Pancreas (tissue), 10 donors: ENCODE measurements around the gene EBF3. TPM values are rescaled to one million over a fixed set of nuclear protein-coding genes. Genes with fewer than 3 reads are reported as not detected.

Experiments used
- ATAC-seq, 4 donors: fragments of 200-7000 bp; cut with Tn5 transposase; one replicate each; pipeline versions ENCODE4 v1.8.0 to v1.9.1; 2020; ENCODE audit warnings: mild to moderate bottlenecking in 4 of 4, moderate library complexity in 4 of 4
- DNase-seq, 6 donors: peaks; one replicate each; pipeline ENCODE4 v3.0.0-alpha.2; 2020
- FAIRE-seq: peaks from 2 replicates; lab custom pipeline; 2012; peaks lifted over from hg19 to GRCh38; lab: Jason Lieb, UNC
- H3K27ac ChIP-seq, 4 donors: fragments of 200-600 bp; sonication (generic); 1 replicate in 3 of 4; 2 replicates in 1 of 4; pipeline versions ENCODE4 v1.5.0 to v1.8.0; 2020
- H3K27me3 ChIP-seq, 4 donors: fragments of 200-600 bp; one replicate each; pipeline ENCODE4 v1.8.0; 2021
- H3K36me3 ChIP-seq, 3 donors: fragments of 200-600 bp; sonication (generic) in 1 of 3; one replicate each; pipeline versions ENCODE4 v1.5.0 to v1.8.0; 2020 to 2021
- H3K4me1 ChIP-seq, 3 donors: fragments of 200-600 bp; one replicate each; pipeline ENCODE4 v1.8.0; 2021
- H3K4me3 ChIP-seq, 4 donors: fragments of 200-600 bp; sonication (generic) in 2 of 4; one replicate each; pipeline versions ENCODE4 v1.5.0 to v1.8.0; 2020 to 2021
- H3K9me3 ChIP-seq, 4 donors: fragments of 200-600 bp; one replicate each; pipeline ENCODE4 v1.8.0; 2021
- CTCF ChIP-seq, 4 donors: fragments of 200-600 bp; sonication (generic) in 3 of 4; IDR thresholded peaks; one replicate each; pipeline versions ENCODE4 v1.5.0 to v1.8.0; 2021; ENCODE audit warnings: antibody characterized with exemption in 4 of 4
- WGBS, 2 donors: extraction: QIAGEN DNeasy Blood & Tissue Kit; methylation state at CpG; one replicate each; pipeline ENCODE4 v1.1.7; 2013; 5-methylcytosine and 5-hydroxymethylcytosine counted together
- intact Hi-C, 3 donors: fragments of 100-400 bp; cut with DNase I; formaldehyde crosslinking; loops; one replicate each; pipeline versions ENCODE4 v1.11.1 to v1.14.2; 2022
- polyA plus RNA-seq, 2 donors: library from polyadenylated mRNA; stranded (reverse); fragments of 200-250 nt; gene quantifications; one replicate each; pipeline ENCODE4 v1.2.3, GENCODE V29; 2013
- total RNA-seq, 6 donors: library from RNA; stranded (reverse); fragmentation: NEBNext Ultra II Directional in 4 of 6; extraction: Animal tissue kit (Norgen Biotek cat#: 25700) in 4 of 6; gene quantifications; one replicate each; pipeline versions ENCODE4 v1.2.1 to v1.2.4, GENCODE V29; 2021 to 2023
- donor health status: healthy with polysubstance abuse.
- donor health status: DM: no; HTN: no; CAD: no; lungs with moderate emphysema.
- donor health status: DM: no; HTN: no; CAD: no.
- donor health status: control.
- donor health status: control.
- donor health status: Bipolar disorder and iron deficiency.
- donor health status: DM: yes; HTN: yes; CAD: no.
- donor health status: DM: no; HTN: no; CAD: no.
- donor health status: DM: no; HTN: no; CAD: no.
- donor health status: DM: yes; HTN: yes; CAD: no.

The EBF3 gene
- total and polyA plus RNA-seq, 8 donors: 0.47 to 1.5 (median 1.1) TPM

GRCh38 chr10:129870961-129871621 is 93.0 kb downstream of the EBF3 start:
- 29 to 30% methylated on average over 17 of the region's 17 CpGs for WGBS, 2 donors
- Histone ChIP-seq H3K9me3 (no peaks in the 10 kb centered on the region), H3K27me3 (peaks cover 0 to 10% (median 0%) of the 10 kb centered on the region in 4 donors), H3K4me1 (no peaks in the 10 kb centered on the region), H3K36me3 (no peaks in the 10 kb centered on the region), H3K27ac (no peak overlapping the region), H3K4me3 (no peak overlapping the region)
- FAIRE-seq (no peak), DNase-seq (peak in 1 of 6 donors; percentile 7), ATAC-seq (peak in 2 of 4 donors; percentile 25 to 67)
- intact Hi-C loops: no loop called here
- TF ChIP-seq CTCF (IDR thresholded peaks at IDR 0.05): no peak

GRCh38 chr10:129870474-129870757 is 93.7 kb downstream of the EBF3 start:
- H3K4me1 ChIP-seq: no peaks in the 10 kb centered on the region
- FAIRE-seq (no peak), ATAC-seq (no peak), DNase-seq (peak in 1 of 6 donors; percentile 46)
- intact Hi-C loops: no loop called here
- H3K27me3 ChIP-seq: peaks cover 0 to 10% (median 0%) of the 10 kb centered on the region in 4 donors
- no peaks in the 10 kb centered on the region for H3K36me3 ChIP-seq
- no peaks in the 10 kb centered on the region for H3K9me3 ChIP-seq
- H3K27ac ChIP-seq: no peak overlapping the region
- no peak for TF ChIP-seq CTCF (IDR thresholded peaks at IDR 0.05)
- 87 to 94% methylated on average over 11 to 13 of the region's 13 CpGs for WGBS, 2 donors
- no peak overlapping the region for H3K4me3 ChIP-seq

- H3K27ac ChIP-seq: no peak overlapping the region
- no peak for ATAC-seq
- no peaks in the 10 kb centered on the region for H3K9me3 ChIP-seq
- DNase-seq: no peak
- no peak for TF ChIP-seq CTCF (IDR thresholded peaks at IDR 0.05)
- no peaks in the 10 kb centered on the region for H3K4me1 ChIP-seq
- H3K36me3 ChIP-seq: no peaks in the 10 kb centered on the region
- H3K27me3 ChIP-seq: peaks cover 0 to 10% (median 0%) of the 10 kb centered on the region in 4 donors
- FAIRE-seq: no peak
- intact Hi-C loops: no loop called here
- WGBS, 2 donors: 76 to 78% methylated on average over 22 of the region's 22 CpGs
- H3K4me3 ChIP-seq: no peak overlapping the region
These were observed 94.2 kb downstream of the EBF3 start for GRCh38 chr10:129869596-129870473.

GRCh38 chr10:129868449-129869035 is 95.5 kb downstream of the EBF3 start:
- Histone ChIP-seq H3K27me3 (peaks cover 0 to 10% (median 0%) of the 10 kb centered on the region in 4 donors), H3K9me3 (no peaks in the 10 kb centered on the region), H3K4me1 (no peaks in the 10 kb centered on the region), H3K27ac (no peak overlapping the region), H3K4me3 (no peak overlapping the region), H3K36me3 (no peaks in the 10 kb centered on the region)
- peak in 1 of 6 donors; percentile 35 for DNase-seq
- FAIRE-seq: no peak
- ATAC-seq: no peak
- whole genome bisulfite sequencing, 2 donors: 77 to 84% methylated on average over 18 of the region's 18 CpGs
- TF ChIP-seq CTCF (IDR thresholded peaks at IDR 0.05): no peak
- intact Hi-C loops: no loop called here
